IPS-11a (cell line): Measurements from ENCODE around the gene PLTP.
"Not testable (repeated sequence)": the region's sequence is repeated elsewhere in the genome, so short reads cannot be mapped to it uniquely, and the experiment has no call there.

Experiments
- H3K4me3 ChIP-seq: one replicate; pipeline ENCODE4 v1.5.1; 2013; ENCODE audit warnings: low read depth, low read length, control low read depth

Gene PLTP

DNA sequence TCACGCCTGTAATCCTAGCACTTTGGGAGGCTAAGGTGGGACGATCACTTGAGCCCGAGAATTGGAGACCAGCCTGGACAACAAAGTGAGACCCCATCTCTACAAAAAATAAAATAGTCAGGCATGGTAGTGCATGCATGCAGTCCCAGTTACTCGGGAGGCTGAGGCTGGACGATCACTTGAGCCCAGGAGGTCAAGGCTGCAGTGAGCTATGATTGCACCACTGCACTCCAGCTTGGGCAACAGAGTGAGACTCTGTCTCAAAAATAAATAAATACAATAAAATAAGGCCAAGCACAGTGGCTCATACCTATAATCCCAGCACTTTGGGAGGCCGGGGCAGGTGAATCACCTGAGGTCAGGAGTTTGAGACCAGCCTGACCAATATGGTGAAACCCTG lies 10.6 kb downstream of the PLTP start:
- not testable (repeated sequence) for H3K4me3 ChIP-seq

DNA sequence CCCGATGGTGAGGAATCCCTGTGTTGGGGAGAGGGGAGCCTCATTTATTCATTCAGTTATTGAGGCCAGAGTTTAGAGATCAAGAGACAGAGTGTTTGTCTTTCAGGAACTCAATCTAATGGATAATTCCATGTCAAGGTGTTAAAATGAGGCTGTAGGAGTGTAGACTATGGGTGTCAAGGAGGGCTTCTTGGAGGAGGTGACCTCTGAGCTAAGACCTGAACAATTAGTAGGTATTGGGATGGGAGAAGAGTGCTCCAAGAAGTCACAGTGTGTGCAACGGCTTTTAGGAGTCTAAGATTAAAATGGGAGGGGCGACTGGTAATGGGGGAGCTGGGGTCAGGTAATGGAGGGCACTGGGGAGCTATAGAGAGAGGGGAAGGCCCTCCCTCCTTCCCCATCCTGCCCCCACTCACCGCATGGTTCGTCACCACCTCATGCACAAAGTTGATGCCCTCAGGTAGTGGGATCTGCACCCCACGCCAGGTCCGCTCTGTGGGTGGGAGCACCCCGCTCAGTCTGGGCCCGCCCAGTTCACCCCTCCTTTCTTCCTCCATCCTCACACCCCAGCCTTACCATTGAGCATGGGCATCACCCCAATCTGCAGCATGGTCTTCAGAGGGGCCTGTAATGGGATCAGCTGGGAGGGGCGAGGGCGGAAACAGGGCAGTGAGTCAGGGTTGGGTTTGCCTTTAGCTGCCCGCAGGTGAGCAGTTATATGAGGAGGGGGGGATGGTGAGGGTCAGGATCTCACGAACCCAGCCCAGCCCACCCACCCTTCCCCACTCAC lies 12.7 kb downstream of the PLTP start:
- H3K4me3 ChIP-seq, result no peak overlapping the region

DNA sequence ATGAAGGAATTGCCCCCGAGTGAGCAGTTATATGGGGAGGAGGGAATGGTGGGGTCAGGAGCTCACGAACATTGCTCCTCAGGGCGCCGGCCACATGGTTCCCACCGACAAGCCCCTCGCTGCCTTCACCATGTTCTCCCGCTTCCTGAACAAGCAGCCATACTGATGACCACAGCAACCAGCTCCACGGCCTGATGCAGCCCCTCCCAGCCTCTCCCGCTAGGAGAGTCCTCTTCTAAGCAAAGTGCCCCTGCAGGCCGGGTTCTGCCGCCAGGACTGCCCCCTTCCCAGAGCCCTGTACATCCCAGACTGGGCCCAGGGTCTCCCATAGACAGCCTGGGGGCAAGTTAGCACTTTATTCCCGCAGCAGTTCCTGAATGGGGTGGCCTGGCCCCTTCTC lies 13.7 kb downstream of the PLTP start:
- H3K4me3 ChIP-seq, result no peak overlapping the region

DNA sequence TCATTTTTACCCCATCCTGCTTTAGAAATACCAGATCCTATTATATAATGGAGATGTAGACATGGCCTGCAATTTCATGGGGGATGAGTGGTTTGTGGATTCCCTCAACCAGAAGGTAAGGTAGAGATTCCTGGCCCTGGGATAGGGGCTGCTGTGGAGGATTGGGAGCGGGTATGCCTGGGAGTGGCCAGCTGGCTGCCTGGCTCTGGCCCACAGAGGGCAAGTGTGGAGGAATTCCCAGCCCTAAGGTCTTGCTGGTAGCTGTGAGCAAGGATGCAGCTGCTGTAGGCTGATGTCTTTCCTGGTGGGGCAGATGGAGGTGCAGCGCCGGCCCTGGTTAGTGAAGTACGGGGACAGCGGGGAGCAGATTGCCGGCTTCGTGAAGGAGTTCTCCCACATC lies 14.3 kb downstream of the PLTP start:
- no peak overlapping the region for H3K4me3 ChIP-seq

DNA sequence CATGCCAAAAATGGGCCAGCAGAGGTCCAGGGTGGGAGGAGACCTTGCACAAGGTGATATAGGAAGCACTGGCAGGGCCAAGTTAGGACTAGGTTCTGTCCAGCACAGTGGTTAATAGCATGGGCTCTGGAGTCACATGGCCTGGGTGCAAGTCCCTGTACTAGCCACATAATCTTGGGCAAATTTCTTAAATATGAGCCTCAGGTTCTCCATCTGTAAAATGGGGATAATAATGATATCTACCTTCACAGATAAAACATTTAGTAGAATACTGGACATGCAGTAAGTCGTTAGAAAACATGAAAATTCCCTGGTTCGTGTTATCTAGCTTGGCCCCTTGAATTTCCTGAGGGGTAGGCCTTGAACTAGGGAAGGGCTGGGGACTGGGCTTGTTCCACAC lies 14.7 kb downstream of the PLTP start:
- no peak overlapping the region for H3K4me3 ChIP-seq

DNA sequence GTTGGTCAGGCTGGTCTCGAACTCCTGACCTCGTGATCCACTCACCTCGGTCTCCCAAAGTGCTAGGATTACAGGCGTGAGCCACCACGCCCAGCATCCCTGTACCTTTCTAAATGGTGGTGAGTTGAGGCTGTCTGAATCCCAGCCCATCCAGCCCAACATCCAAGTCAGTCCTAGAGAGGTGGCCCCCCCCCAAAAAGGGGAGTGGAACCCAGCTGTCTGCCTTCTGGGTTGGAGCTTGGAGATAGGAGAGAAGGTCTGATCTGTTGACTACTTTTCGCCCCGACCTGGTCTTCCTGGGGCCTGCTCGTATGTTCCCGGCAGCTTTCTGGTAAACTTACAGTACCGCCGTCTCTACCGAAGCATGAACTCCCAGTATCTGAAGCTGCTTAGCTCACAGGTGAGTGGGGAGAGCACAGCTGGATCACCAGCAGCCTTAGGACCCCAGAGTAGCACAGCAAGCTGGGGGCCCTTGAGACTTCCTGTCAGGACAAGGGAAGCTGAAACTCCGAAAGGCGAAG lies 15.3 kb downstream of the PLTP start:
- H3K4me3 ChIP-seq, result no peak overlapping the region

DNA sequence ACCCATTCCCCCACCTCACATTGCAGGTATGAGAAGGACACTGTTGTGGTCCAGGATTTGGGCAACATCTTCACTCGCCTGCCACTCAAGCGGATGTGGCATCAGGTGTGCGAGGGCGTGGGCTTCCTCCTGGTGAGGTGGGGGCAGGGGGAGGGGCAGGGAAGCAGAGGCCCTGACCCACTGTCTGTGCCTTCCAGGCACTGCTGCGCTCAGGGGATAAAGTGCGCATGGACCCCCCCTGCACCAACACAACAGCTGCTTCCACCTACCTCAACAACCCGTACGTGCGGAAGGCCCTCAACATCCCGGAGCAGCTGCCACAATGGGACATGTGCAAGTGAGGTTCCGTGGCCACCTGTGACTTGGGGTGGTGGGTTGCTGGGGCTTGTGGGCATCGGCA lies 17.2 kb downstream of the PLTP start:
- no peak overlapping the region for H3K4me3 ChIP-seq

DNA sequence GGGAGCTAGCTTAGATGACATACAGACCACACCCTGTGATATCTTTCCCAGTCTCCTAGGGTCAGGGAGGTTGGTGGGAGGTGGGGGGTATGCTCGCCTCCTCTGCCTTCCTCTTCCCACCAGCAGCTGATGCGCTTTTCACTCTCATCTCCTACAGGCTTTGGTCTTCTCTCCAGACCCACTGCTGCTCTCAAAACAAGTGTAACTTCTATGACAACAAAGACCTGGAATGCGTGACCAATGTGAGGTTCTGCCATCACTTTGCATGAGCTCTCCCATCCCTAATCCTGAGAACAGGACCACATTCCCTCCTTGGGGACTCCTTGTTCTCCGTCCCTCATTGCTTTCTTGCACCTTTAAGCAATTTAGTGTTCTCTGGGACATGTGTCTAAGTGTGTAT lies 18.1 kb downstream of the PLTP start:
- no peak overlapping the region for H3K4me3 ChIP-seq

DNA sequence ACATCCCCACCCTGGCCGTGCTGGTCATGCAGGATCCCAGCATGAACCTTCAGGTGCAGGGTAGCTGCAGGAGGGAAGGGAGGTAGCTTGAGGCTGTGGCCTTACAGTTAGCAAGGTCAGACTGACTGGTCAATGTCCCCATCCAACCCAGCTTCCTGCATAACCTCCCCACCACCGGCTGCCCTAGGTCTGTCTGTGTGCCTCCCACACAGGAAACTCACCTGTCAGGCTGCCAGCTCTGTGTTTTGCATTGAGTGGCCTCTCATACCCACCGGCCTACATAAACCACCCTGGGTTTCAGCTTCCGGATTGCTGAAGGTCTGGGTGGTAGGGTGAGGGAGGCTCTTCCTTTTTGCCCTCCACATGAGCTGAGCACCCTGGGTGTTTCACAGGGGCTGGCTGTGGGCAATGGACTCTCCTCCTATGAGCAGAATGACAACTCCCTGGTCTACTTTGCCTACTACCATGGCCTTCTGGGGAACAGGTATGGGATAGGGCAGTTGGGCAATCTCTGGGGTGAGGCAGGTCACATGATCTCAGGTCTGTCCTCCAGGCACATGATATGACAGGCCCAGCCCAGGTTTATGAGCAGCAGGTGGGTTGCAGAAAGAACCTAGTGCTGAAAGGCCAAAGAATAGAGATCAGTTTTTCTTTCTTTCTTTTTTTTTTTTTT lies 19.0 kb downstream of the PLTP start:
- no peak overlapping the region for H3K4me3 ChIP-seq

DNA sequence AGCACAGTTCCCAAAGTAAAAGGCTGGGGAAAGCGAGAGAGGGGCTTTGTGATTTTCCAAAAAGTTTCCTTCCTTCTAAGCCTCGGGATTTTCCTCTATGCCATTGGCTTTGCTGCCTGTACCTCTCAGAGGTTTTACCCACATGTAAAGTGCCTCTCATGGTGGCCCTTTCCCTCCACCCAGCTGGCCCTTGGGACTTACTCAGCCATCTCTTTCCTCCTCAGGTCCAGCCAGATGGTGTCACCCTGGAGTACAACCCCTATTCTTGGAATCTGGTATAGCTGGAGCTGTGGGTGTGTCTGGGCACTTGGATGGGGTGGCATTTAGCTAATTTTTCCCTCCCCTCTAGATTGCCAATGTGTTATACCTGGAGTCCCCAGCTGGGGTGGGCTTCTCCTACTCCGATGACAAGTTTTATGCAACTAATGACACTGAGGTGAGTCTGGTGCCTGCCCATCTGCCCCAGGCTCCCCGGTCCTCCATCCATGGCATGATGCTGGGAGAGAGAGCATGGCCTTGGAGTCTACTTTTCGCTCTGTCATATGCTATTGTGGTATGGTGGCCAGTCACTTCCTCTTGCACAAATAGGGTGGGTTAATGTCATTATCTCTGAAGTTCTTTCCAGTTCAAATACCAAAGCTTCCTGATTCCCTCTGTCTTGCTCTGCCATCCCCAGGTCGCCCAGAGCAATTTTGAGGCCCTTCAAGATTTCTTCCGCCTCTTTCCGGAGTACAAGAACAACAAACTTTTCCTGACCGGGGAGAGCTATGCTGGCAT lies 19.7 kb downstream of the PLTP start:
- H3K4me3 ChIP-seq, result peak overlapping the region; percentile 76

DNA sequence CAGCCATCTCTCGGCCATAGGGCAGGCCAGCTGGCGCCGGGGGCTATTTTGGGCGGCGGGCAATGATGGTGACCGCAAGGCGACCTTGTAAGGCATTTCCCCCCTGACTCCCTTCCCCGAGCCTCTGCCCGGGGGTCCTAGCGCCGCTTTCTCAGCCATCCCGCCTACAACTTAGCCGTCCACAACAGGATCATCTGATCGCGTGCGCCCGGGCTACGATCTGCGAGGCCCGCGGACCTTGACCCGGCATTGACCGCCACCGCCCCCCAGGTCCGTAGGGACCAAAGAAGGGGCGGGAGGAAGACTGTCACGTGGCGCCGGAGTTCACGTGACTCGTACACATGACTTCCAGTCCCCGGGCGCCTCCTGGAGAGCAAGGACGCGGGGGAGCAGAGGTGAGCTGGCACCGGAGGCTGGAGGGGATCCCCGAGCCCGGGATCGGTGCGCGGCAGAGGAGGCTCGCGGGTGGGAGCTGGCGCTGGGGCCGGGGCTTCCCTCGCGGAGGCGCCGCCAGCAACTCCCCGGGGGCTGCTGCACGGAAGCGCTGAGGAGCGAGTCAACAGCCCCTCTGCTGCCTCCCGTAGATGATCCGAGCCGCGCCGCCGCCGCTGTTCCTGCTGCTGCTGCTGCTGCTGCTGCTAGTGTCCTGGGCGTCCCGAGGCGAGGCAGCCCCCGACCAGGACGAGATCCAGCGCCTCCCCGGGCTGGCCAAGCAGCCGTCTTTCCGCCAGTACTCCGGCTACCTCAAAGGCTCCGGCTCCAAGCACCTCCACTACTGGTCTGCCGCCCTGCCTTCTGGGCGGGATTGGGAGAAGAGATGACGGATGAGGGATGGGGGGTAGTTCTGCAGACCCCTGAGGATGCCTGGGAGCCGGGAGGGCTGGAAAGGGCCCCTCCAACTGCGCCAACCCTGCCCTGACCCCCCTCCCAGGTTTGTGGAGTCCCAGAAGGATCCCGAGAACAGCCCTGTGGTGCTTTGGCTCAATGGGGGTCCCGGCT lies 20.7 kb downstream of the PLTP start, which contains the start of the genes CTSA and NEURL2:
Gene CTSA, plus strand, starts transcription at position 351 of the 999 bp plus-strand sequence. Its CDS starts 234 bp downstream, at position 585.
Gene NEURL2, minus strand, starts transcription at position 224 of the 999 bp plus-strand sequence. Its CDS starts 217 bp downstream, at position 7.
- peak within 1 kb of the TSS; percentile 76 for H3K4me3 ChIP-seq

DNA sequence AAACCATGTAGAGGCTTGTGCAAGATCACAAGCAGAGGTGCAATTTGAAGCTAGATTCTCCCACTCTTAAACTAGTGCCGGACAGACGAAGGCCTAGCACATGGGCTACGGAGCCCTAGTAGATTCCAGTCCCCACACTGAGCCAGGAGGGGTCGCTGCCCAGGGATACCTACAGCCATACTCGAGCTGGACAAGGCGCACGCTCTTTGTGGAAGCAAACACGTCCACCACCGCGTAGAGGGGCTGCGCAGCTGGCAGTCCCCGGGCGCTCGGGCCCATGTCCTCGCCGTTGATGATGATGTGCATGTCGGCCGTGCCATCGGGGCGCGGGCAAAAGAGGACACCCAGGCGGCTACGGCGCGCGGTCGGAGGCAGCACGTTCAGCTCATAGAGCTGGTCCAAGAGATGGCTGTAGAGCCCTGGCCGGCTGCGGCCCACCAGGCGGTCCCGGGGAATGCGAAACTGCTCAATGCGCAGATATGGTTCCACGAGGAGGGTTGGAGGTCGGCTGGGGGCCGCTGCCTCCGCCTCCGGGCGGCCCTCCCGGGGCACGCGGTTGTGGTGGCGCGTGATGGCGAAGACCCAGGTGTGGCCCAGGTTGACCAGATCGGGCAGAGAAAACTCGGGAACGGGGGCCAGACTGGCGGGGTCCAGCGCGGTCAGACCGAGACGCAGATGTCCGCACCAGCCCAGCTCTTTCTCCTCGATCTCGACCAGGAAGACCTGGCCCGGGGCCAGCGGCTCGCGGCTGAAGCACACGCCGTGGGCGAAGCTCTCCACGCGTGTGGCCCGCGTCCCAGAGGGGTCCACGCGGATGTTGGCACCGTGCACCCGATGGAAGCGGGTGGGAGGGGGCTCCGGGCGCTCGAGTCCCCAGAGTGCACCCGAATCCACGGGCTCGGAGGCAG lies 21.6 kb downstream of the PLTP start:
- peak overlapping the region; percentile 76 for H3K4me3 ChIP-seq

DNA sequence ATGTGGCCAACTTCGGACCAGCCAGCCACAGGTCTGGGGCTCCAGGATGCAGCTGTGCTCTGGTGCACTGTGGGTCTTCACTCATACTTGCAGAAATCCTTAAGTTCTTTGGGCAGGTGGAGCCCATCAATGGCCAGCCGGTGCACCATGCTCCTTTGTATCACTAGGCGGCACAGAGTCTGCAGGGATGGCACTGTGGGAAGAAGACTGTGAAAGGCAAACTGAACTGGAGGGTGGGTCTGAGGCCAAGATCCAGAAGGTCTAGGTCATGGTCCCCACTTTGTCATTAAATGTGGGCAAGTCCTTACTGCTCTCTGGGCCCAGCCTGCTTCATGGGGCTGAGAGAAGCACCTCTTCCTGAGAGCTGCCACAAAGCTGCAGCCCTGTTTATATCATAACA lies 23.3 kb downstream of the PLTP start:
- no peak overlapping the region for H3K4me3 ChIP-seq

DNA sequence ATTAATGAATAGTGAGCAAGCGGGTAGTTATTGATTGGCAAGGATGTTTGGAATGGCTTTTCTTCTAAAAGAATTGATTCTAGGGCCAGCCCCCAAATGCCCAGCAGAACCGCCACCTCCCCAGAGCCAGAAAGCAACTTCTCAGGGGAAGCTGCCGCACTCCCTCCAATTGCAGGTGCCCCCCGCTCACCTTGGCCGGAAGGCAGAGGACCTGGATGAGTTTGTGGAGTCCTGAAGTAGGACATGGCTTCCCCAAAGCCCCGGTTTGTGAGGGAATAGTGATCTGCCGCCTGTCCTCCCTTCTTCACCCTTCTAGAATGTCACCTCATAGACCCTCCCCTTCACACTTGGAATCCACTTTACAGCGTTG lies 24.6 kb downstream of the PLTP start, which contains the start of gene SPATA25:
Gene SPATA25, minus strand, starts transcription at position 277 of the 370 bp plus-strand sequence. Its CDS starts 32 bp downstream, at position 245.
- H3K4me3 ChIP-seq, result no peak within 1 kb of the TSS

DNA sequence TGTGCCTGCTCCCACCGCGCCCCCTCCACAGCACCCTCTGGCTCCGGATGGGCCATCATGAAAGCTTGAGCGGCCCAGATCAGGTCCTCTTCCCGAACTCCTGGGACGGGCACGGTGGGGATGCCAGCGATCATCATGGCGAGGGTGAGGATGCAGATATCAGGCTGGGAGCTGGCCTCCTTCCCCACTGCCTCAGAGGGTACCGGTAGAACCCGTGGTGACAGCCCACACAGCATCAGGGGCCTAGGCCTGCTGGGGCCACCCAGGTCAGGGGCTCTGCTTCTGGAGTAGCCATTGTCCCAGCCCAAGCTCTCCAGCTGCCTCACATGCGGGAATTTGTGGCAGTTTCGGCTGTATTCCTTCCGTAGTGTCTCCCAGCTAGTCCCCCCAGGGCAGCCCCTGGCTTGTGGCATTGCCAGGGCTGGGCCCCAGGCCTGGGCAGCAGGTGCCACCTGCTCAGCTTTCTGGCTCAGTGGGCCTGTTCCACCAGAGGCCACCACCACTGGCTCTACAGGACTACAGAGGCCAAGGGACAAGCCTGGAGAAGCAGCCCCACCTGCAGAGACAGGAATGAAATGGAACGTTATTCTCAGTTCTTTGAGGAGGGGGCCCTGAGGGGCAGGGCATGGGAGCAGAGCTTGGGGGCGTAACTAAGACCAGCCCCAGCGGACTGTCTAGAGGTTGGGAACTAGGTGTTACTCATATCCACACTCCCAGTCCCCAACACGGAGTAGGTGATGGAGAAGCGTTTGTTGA lies 25.2 kb downstream of the PLTP start:
- no peak overlapping the region for H3K4me3 ChIP-seq

DNA sequence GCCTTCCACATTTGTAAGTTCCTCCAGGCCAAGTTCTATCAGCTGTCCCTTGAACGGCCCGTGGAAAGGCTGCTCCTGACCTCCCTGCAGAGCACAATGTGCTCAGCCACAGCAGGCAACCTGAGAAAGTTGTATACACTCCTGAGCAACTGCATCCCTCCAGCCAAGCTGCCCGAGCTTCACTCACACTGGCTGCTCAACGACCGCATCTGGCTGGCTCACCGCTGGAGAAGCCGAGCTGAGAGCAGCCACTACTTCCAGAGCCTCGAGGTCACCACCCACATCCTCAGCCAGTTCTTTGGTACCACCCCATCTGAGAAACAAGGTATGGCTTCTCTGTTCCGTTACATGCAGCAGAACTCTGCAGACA lies 28.9 kb downstream of the PLTP start:
- no peak overlapping the region for H3K4me3 ChIP-seq

DNA sequence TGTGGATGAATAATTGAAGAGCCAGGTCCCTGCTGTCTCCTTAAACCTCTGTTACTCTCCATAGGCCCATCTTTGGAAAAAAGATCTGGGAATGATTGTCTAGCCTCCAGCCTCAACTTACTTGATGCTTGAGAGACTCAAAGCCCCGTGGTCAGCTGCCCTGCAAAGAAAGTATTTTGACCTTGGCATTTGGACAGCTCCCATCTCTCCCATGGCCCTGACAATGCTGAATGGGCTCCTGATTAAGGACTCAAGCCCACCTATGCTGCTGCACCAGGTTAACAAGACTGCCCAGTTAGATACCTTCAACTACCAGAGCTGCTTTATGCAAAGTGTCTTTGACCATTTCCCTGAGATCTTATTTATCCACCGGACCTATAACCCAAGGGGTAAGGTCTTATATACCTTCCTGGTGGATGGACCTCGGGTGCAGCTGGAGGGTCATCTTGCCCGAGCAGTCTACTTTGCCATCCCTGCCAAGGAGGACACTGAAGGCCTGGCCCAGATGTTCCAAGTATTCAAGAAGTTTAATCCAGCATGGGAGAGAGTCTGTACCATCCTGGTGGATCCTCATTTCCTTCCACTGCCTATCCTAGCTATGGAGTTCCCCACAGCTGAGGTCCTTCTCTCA lies 29.4 kb downstream of the PLTP start:
- H3K4me3 ChIP-seq, result no peak overlapping the region
